ENCODE measurements around the gene KCNAB1. TPM values are rescaled to one million over a fixed set of nuclear protein-coding genes. Genes with fewer than 3 reads are reported as not detected.
"Not testable (repeated sequence)": the region's sequence is repeated elsewhere in the genome, so short reads cannot be mapped to it uniquely, and the experiment has no call there.

KCNAB1 gene
- total RNA-seq, 1 experiment from 2014 or later = 1.4 TPM

GRCh38 chr3:156273111-156273694 is 152.8 kb downstream of the KCNAB1 start:
- H3K4me3 ChIP-seq = no peak overlapping the region
- no peak for DNase-seq
- intact Hi-C loops (cut with micrococcal nuclease; ENCODE audit: unreplicated experiment) = no loop called here
- H3K9me3 ChIP-seq (ENCODE audit: insufficient read depth, low read depth) = no peaks in the 10 kb centered on the region
- peaks cover 1% of the 10 kb centered on the region; the same call in 1 of the 2 replicates for H3K27me3 ChIP-seq (ENCODE audit: insufficient read depth, low read depth)
- no peaks in the 10 kb centered on the region for H3K4me1 ChIP-seq (replicated peaks; ENCODE audit: insufficient read depth)
- no peak overlapping the region for H3K4me2 ChIP-seq
- ChIA-PET POLR2A (ENCODE audit: unreplicated experiment) (no interaction called here), CTCF (interaction anchor here (0.6 kb wide), 1 partner anchor 1051 kb away, joined by 4 read pairs; no protein-coding TSS in a partner anchor)
- H3K9me2 ChIP-seq (ENCODE audit: insufficient read depth) = no peaks in the 10 kb centered on the region
- H3K79me2 ChIP-seq (ENCODE audit: low read depth) = no peaks in the 10 kb centered on the region
- H2AFZ ChIP-seq = no peak overlapping the region
- BruUV-seq (replicated peaks) = no TSS peak
- no peaks in the 10 kb centered on the region for H3K36me3 ChIP-seq (ENCODE audit: low read depth)
- H3F3A ChIP-seq (ENCODE audit: insufficient read depth, low read depth) = no peaks in the 10 kb centered on the region
- no peaks in the 10 kb centered on the region for H4K20me1 ChIP-seq (ENCODE audit: insufficient read depth)
- TF ChIP-seq EZH2 (IDR thresholded peaks at IDR 0.05; ENCODE audit: low read depth) = no peak
- TF ChIP-seq CTCF (conservative IDR thresholded peaks at IDR 0.05) = no peak
- no peak overlapping the region for H3K27ac ChIP-seq

DNA sequence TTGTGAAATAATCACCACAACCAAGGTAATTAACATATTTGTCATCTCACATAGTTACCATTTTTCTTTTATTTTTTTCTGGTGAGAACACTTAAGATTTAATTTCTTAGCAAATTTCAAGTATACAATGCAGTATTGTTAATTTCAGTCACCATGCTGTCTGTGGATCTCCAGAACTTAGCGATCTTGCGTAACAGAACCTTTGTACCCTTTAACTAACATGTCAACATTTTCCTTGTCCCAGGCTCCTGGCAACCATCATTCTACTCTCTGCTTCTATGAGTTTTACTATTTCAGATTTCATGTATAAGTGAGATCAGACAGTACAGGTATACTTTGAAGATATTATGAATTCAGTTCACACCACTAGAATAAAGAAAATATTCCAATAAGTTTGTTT is 154.4 kb downstream of the KCNAB1 start:
- DNase-seq = no peak
- Histone ChIP-seq H3K4me1 (replicated peaks; ENCODE audit: insufficient read depth) (no peaks in the 10 kb centered on the region), H3K36me3 (ENCODE audit: low read depth) (no peaks in the 10 kb centered on the region), H3K9me2 (ENCODE audit: insufficient read depth) (no peaks in the 10 kb centered on the region), H3K79me2 (ENCODE audit: low read depth) (no peaks in the 10 kb centered on the region), H4K20me1 (ENCODE audit: insufficient read depth) (no peaks in the 10 kb centered on the region), H3F3A (ENCODE audit: insufficient read depth, low read depth) (no peaks in the 10 kb centered on the region), H3K27me3 (ENCODE audit: insufficient read depth, low read depth) (peaks cover 6% of the 10 kb centered on the region; the same call in 1 of the 2 replicates), H3K27ac (no peak overlapping the region), H2AFZ (no peak overlapping the region), H3K9me3 (ENCODE audit: insufficient read depth, low read depth) (no peaks in the 10 kb centered on the region), H3K4me2 (no peak overlapping the region), H3K4me3 (no peak overlapping the region)
- CTCF ChIA-PET = no interaction called here
- TF ChIP-seq EZH2 (IDR thresholded peaks at IDR 0.05; ENCODE audit: low read depth) (no peak), CTCF (conservative IDR thresholded peaks at IDR 0.05) (no peak)
- intact Hi-C loops (cut with micrococcal nuclease; ENCODE audit: unreplicated experiment) = no loop called here
- POLR2A ChIA-PET (ENCODE audit: unreplicated experiment) = no interaction called here
- BruUV-seq (replicated peaks) = no TSS peak

DNA sequence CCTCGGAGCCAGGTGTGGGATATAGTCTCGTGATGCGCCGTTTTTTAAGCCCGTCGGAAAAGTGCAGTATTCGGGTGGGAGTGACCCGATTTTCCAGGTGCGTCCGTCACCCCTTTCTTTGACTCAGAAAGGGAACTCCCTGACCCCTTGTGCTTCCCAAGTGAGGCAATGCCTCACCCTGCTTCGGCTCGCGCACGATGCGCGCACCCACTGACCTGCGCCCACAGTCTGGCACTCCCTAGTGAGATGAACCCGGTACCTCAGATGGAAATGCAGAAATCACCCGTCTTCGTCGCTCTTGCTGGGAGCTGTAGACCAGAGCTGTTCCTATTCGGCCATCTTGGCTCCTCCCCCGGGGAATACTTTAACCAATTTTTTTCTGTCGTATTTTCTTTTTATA is 164.3 kb downstream of the KCNAB1 start:
- H3K27me3 ChIP-seq (ENCODE audit: insufficient read depth, low read depth); H3K27ac ChIP-seq; H3K4me3 ChIP-seq; intact Hi-C loops (cut with micrococcal nuclease; ENCODE audit: unreplicated experiment); H3K4me2 ChIP-seq; DNase-seq; H3K4me1 ChIP-seq (replicated peaks; ENCODE audit: insufficient read depth); H3K79me2 ChIP-seq (ENCODE audit: low read depth); H2AFZ ChIP-seq; POLR2A ChIA-PET (ENCODE audit: unreplicated experiment); H3K9me2 ChIP-seq (ENCODE audit: insufficient read depth); H3F3A ChIP-seq (ENCODE audit: insufficient read depth, low read depth); H3K36me3 ChIP-seq (ENCODE audit: low read depth); H3K9me3 ChIP-seq (ENCODE audit: insufficient read depth, low read depth); BruUV-seq (replicated peaks); H4K20me1 ChIP-seq (ENCODE audit: insufficient read depth): not testable (repeated sequence)
- CTCF ChIA-PET = interaction anchor here (0.6 kb wide), 1 partner anchor 22 kb away, joined by 12 read pairs; no protein-coding TSS in a partner anchor

- Histone ChIP-seq H3K36me3 (ENCODE audit: low read depth) (no peaks in the 10 kb centered on the region), H3K27me3 (ENCODE audit: insufficient read depth, low read depth) (no peaks in the 10 kb centered on the region), H3K4me2 (no peak overlapping the region), H2AFZ (no peak overlapping the region), H3K4me1 (replicated peaks; ENCODE audit: insufficient read depth) (no peaks in the 10 kb centered on the region), H3K27ac (no peak overlapping the region), H3K4me3 (no peak overlapping the region), H4K20me1 (ENCODE audit: insufficient read depth) (no peaks in the 10 kb centered on the region), H3K79me2 (ENCODE audit: low read depth) (no peaks in the 10 kb centered on the region), H3K9me2 (ENCODE audit: insufficient read depth) (no peaks in the 10 kb centered on the region), H3K9me3 (ENCODE audit: insufficient read depth, low read depth) (no peaks in the 10 kb centered on the region), H3F3A (ENCODE audit: insufficient read depth, low read depth) (no peaks in the 10 kb centered on the region)
- BruUV-seq (replicated peaks) = no TSS peak
- intact Hi-C loops (cut with micrococcal nuclease; ENCODE audit: unreplicated experiment) = no loop called here
- no peak for TF ChIP-seq EZH2 (IDR thresholded peaks at IDR 0.05; ENCODE audit: low read depth)
- TF ChIP-seq CTCF (conservative IDR thresholded peaks at IDR 0.05) = no peak
- CTCF ChIA-PET = no interaction called here
- DNase-seq = no peak
- POLR2A ChIA-PET (ENCODE audit: unreplicated experiment) = no interaction called here
Observed at GRCh38 chr3:156285626-156286025, 165.2 kb downstream of the KCNAB1 start.

Measured in PC-9 (cell line).